ENCODE results near the gene DCST1. TPM values are rescaled to one million over a fixed set of nuclear protein-coding genes. Genes with fewer than 3 reads are reported as not detected.

Gene DCST1
- total RNA-seq, 1 experiment from 2014 or later = not detected

GRCh38 chr1:155051777-155052398 is 18.3 kb downstream of the DCST1 start:
- no peak for DNase-seq (ENCODE audit: low spot score)

GRCh38 chr1:155052439-155053395 is 19.1 kb downstream of the DCST1 start:
- no peak for DNase-seq (ENCODE audit: low spot score)

GRCh38 chr1:155053531-155054105 is 20.0 kb downstream of the DCST1 start:
- DNase-seq (ENCODE audit: low spot score) = no peak

- no peak for DNase-seq (ENCODE audit: low spot score)
Observed at GRCh38 chr1:155057104-155057503, 23.5 kb downstream of the DCST1 start.

- no peak for DNase-seq (ENCODE audit: low spot score)
Observed at GRCh38 chr1:155057788-155058211, 24.2 kb downstream of the DCST1 start.

- no peak for DNase-seq (ENCODE audit: low spot score)
Observed at GRCh38 chr1:155060736-155061135, 27.1 kb downstream of the DCST1 start.

GRCh38 chr1:155061381-155062150 is 27.9 kb downstream of the DCST1 start:
- peak; percentile 81 for DNase-seq (ENCODE audit: low spot score)

GRCh38 chr1:155062151-155062686 is 28.6 kb downstream of the DCST1 start:
- no peak for DNase-seq (ENCODE audit: low spot score)

GRCh38 chr1:155062702-155063411 is 29.2 kb downstream of the DCST1 start:
- DNase-seq (ENCODE audit: low spot score) = no peak

- peak; percentile 76 for DNase-seq (ENCODE audit: low spot score)
Observed at GRCh38 chr1:155063550-155064110, 30.0 kb downstream of the DCST1 start, which contains the start of gene EFNA4. TSS of gene EFNA4 (plus strand) at chr1:155063740. CDS start at chr1:155063824, 84 bp downstream.

GRCh38 chr1:155064111-155064831 is 30.6 kb downstream of the DCST1 start:
- peak; percentile 42 for DNase-seq (ENCODE audit: low spot score)

- DNase-seq (ENCODE audit: low spot score) = no peak
Observed at GRCh38 chr1:155064832-155065429, 31.3 kb downstream of the DCST1 start.

GRCh38 chr1:155066777-155067176 is 33.2 kb downstream of the DCST1 start:
- no peak for DNase-seq (ENCODE audit: low spot score)

GRCh38 chr1:155068599-155068998 is 35.0 kb downstream of the DCST1 start:
- DNase-seq (ENCODE audit: low spot score) = no peak

- DNase-seq (ENCODE audit: low spot score) = no peak
Observed at GRCh38 chr1:155069551-155070157, 36.0 kb downstream of the DCST1 start.

GRCh38 chr1:155070158-155070621 is 36.6 kb downstream of the DCST1 start:
- DNase-seq (ENCODE audit: low spot score) = no peak

- no peak for DNase-seq (ENCODE audit: low spot score)
Observed at GRCh38 chr1:155070721-155071569, 37.3 kb downstream of the DCST1 start.

- no peak for DNase-seq (ENCODE audit: low spot score)
Observed at GRCh38 chr1:155071701-155072100, 38.1 kb downstream of the DCST1 start.

All from H4 (cell line).